22Rv1 (cell line): ENCODE data around the gene ARL15.

Experiments used
- H3K27ac ChIP-seq: fragments of 450-650 bp; 2 replicates; pipeline ENCODE4 v1.5.1; 2017
- ZFX ChIP-seq: fragments of 450-650 bp; IDR thresholded peaks from 2 replicates; pipeline ENCODE4 v1.6.1; 2017; ENCODE audit warnings: antibody characterized with exemption, borderline replicate concordance
- TF ChIP-seq, protein P1 (sequence below): fragments of 450-650 bp; IDR thresholded peaks from 2 replicates; pipeline ENCODE4 v1.5.1; 2017; ENCODE audit warnings: mild to moderate bottlenecking

Gene ARL15

DNA sequence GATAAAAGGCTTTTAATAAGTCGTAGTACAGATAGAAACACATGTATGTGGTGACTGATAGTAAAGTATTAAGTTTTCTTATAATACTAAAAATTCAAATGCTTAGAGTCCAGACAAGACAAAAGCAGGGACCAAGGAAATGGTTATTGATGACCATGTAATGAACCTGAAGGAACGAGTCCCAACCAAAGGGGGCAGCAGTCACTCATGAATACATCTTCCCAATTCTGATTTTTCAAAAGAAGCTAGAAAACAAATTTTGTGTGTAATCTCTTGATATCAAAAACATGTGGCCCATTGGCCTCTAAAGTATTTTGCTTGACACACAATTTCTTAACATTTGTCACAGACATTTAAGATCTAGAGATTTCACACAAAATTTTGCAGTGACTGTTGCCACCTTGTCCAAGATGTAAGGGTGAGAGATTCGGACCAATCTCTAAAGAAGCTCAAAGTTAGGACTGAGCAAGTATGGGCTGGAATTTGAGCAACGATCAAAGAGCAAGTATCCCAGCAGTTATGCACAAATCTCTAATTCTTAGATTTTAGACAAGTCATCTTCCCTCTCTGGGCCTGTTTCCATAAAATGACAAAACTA lies 66.8 kb downstream of the ARL15 start:
- no peak overlapping the region for H3K27ac ChIP-seq
- TF ChIP-seq, protein P1, sequence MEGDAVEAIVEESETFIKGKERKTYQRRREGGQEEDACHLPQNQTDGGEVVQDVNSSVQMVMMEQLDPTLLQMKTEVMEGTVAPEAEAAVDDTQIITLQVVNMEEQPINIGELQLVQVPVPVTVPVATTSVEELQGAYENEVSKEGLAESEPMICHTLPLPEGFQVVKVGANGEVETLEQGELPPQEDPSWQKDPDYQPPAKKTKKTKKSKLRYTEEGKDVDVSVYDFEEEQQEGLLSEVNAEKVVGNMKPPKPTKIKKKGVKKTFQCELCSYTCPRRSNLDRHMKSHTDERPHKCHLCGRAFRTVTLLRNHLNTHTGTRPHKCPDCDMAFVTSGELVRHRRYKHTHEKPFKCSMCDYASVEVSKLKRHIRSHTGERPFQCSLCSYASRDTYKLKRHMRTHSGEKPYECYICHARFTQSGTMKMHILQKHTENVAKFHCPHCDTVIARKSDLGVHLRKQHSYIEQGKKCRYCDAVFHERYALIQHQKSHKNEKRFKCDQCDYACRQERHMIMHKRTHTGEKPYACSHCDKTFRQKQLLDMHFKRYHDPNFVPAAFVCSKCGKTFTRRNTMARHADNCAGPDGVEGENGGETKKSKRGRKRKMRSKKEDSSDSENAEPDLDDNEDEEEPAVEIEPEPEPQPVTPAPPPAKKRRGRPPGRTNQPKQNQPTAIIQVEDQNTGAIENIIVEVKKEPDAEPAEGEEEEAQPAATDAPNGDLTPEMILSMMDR: peak; percentile 76
- TF ChIP-seq ZFX: no peak

DNA sequence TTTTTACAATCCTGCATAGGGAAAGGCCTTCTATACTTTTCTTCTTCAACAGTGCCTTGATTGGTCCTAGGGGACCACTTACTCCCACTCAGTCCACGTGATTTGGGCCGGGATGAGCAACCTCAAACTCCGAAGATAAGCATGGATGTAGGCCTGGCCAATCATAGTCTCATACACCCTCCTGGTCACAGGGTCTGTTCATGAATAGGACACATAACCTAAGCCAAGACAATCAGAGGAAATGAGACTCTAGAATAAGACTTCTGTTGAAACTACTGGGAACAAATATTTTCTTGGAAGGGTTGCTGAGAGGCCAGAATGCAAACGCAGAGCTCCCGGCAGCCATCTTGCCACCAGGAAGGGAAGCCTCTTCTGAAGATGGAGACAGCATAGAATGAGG lies 68.1 kb downstream of the ARL15 start:
- H3K27ac ChIP-seq: no peak overlapping the region
- TF ChIP-seq, protein P1: no peak
- no peak for TF ChIP-seq ZFX

DNA sequence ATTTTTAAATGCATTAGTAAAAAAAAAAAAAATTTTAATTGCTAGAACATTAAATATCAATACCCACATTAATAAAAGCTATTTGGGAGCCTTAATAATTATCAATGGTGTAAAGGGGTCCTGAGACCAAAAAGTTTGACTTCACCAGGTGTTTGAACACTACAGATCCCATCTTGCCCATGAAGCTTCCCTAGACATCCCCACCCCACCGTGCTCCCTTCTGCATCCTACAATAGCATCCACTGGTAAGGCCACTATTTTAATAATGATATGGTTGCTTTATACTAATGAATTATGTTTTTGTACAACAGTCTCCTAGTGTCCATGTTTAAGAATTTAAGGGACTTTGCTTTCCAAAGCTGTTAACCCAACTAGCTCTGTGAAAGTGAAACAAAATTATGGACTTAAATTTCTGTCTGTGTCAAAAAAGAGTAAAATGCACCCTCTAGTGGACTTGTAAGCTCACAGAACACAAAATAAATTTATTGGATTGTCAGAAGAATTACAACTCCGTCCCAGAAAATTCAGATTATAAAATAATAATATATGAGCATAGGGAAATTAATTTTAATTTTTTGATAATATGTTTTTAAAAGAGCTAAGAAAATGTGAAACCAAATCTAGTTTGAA lies 76.0 kb downstream of the ARL15 start:
- TF ChIP-seq, protein P1: peak; percentile 61
- TF ChIP-seq ZFX: no peak
- H3K27ac ChIP-seq: no peak overlapping the region

DNA sequence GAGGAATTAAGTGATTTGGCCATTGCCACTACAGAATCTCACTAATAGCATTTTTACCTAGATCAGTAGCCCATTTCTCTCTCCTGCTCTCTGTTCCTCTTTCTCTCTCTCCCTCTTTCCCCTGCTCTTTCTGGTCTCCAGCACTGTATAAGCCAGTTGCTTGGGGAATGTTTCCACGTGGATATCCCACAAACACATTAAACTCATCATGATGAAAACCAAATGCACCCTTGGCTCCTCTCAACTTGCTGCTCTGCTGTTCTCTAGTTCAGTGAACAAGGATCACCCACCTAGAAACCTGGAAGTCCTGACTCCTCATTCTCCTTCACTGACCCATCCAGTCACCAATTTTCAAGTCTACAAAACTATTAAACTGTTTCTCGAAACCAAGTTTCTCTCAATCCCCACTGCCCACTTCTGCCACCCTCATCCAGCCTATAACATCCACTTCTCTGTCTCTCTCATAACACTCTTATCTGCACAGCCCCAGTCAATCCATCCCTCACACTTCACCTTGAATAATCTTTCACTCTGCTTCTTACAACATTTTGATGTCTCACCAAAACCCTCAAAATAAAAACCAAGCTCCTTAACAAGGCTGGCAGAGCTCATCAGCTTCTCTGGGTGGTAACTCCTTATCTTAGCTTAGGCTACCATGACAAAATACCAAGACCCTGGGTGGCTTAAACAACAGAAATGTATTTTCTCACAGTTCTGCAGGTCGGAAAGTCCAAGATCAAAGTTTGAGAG lies 79.3 kb downstream of the ARL15 start:
- no peak for TF ChIP-seq ZFX
- TF ChIP-seq, protein P1: no peak

DNA sequence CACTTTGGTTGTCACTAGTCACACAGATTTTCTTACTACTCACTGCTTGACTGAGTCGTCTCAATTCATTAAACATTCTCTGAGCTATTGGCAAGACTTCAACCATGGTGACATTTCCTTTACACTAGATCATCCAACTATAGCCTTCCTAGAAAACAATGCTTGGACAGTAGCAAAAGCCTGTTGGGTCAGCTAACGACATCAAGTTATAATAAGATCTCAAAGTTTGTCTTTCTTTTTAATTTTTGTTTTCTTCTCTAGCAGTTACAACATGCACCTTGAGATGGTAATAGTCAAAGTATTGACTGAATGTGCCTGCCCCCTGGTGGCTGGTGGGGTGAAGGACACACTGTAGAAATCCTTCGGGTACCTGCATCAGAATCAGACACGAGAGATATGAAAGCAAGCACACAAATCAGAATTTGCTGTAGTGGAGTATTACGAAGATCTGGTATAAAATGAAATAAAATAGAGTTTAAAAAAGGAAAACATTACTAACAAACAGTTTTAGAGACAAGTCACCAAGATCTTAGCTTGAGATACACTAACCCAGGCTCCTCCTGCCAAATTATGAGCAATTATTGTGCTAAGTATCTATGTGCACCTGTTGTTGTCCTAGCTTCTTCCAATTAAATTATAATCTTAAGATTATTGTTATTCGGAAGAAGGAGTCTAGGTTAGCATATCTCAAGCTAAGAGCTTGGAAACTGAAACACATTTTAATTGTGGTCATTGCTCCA lies 81.2 kb downstream of the ARL15 start:
- H3K27ac ChIP-seq: no peak overlapping the region
- TF ChIP-seq, protein P1: peak; percentile 95
- no peak for TF ChIP-seq ZFX

More for the DNA sequence above, 79.3 kb downstream of the ARL15 start:
- H3K27ac ChIP-seq: no peak overlapping the region

DNA sequence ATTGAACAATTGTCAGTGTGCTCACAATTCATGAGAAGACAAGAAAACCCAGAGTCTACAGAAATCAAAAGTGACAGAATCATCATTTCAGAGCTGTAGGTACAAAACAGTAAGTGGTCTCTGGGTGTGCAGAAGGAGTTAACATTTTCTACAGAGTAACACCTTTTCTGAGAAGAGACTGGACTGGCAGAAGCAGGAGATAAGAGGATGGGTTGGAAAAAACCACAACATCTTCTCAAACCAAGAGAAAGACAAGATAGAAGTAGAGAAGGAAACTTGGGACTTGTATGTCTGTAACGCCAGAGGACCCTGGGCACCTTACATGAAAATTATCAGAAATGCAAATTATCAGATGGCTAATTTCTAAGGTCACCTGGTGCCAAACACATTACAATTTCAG lies 82.6 kb downstream of the ARL15 start:
- H3K27ac ChIP-seq: no peak overlapping the region
- no peak for TF ChIP-seq ZFX
- TF ChIP-seq, protein P1: no peak
